GM23338 (cell line): ENCODE measurements around the gene NLGN1.

Experiments
- EZH2 ChIP-seq: fragments of 200-600 bp; sonication (generic); IDR thresholded peaks from one replicate; pipeline ENCODE4 v1.8.0; 2017; ENCODE audit warnings: antibody characterized with exemption, mild to moderate bottlenecking, low read depth; ENCODE audit not compliant: unreplicated experiment
- EZH2phosphoT487 ChIP-seq: fragments of 200-600 bp; sonication (generic); IDR thresholded peaks from one replicate; pipeline ENCODE4 v1.8.1; 2018; ENCODE audit warnings: antibody characterized with exemption; ENCODE audit not compliant: unreplicated experiment
- POLR2AphosphoS5 ChIP-seq: IDR thresholded peaks from 2 replicates; pipeline ENCODE4 v1.6.1; 2016; ENCODE audit warnings: antibody characterized with exemption, low read depth
- REST ChIP-seq: IDR thresholded peaks from one replicate; pipeline ENCODE4 v1.6.1; 2018; ENCODE audit warnings: antibody characterized with exemption; ENCODE audit not compliant: unreplicated experiment
- TF ChIP-seq, protein P1 (sequence below), 2 experiments: fragments of 200-600 bp in 1 of 2; sonication (generic) in 1 of 2; conservative IDR thresholded peaks; 2 replicates each; pipeline versions ENCODE4 v1.5.1 to v1.6.1; 2016 to 2017; ENCODE audit warnings: antibody characterized with exemption in 2 of 2, low read depth in 2 of 2, mild to moderate bottlenecking in 2 of 2, moderate library complexity in 1 of 2

GRCh38 chr3:174101244-174101643 lies 703.7 kb downstream of the NLGN1 start:
- TF ChIP-seq, protein P1, sequence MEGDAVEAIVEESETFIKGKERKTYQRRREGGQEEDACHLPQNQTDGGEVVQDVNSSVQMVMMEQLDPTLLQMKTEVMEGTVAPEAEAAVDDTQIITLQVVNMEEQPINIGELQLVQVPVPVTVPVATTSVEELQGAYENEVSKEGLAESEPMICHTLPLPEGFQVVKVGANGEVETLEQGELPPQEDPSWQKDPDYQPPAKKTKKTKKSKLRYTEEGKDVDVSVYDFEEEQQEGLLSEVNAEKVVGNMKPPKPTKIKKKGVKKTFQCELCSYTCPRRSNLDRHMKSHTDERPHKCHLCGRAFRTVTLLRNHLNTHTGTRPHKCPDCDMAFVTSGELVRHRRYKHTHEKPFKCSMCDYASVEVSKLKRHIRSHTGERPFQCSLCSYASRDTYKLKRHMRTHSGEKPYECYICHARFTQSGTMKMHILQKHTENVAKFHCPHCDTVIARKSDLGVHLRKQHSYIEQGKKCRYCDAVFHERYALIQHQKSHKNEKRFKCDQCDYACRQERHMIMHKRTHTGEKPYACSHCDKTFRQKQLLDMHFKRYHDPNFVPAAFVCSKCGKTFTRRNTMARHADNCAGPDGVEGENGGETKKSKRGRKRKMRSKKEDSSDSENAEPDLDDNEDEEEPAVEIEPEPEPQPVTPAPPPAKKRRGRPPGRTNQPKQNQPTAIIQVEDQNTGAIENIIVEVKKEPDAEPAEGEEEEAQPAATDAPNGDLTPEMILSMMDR (conservative IDR thresholded peaks at IDR 0.05; ENCODE audit: low read depth in 2 of 2) = no peak
- TF ChIP-seq EZH2 = no peak
- TF ChIP-seq POLR2AphosphoS5 = no peak
- no peak for TF ChIP-seq EZH2phosphoT487
- TF ChIP-seq REST = no peak
